Measurements from ENCODE around the gene POLDIP3. TPM values are rescaled to one million over a fixed set of nuclear protein-coding genes. Genes with fewer than 3 reads are reported as not detected.

Gene POLDIP3
- total and polyA plus RNA-seq, 2 donors (not counting 3 experiments of a cell fraction or from before 2014, with no cell fraction given), result 29.3 to 60.4 TPM

DNA sequence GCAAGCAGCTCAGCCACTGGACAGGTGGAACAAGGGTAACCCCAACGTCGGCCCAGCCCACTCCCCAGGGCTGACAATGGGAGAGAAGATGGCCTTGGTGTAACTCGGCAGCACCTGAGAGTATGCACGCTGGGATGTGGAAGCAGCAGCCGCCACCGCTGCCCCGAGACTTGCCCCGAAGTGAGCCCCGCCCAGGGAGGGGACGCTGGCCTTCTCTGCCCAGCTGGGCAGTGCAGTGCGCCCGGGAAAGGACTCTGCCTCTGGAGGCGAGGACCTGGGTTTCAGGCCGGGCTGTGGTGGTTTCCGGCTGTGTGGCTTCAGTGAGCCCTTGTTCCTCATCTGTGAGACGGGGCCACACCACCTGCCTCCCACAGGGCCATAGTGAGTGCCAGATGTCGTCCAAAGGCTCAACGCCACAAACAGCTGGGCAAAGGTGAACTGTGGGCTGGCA is 8.6 kb upstream of the POLDIP3 start:
- no peak overlapping the region for H3K4me3 ChIP-seq (replicated peaks in 1 of 3; ENCODE audit: insufficient read depth in 1 of 3, low read depth in 1 of 3, low read length in 3 of 3)
- no peaks in the 10 kb centered on the region for H3K9me3 ChIP-seq (replicated peaks; ENCODE audit: control insufficient read depth, insufficient read depth, low read length)
- H3K79me2 ChIP-seq (ENCODE audit: control insufficient read depth, insufficient read depth, low read length), result no peaks in the 10 kb centered on the region
- intact Hi-C loops (cut with micrococcal nuclease), result no loop called here
- BruUV-seq (replicated peaks), result no TSS peak
- FAIRE-seq (no peak), DNase-seq (ENCODE audit: low read depth, low spot score) (no peak)
- H3K27me3 ChIP-seq (ENCODE audit: control insufficient read depth in 2 of 2, insufficient read depth in 2 of 2, low read length in 2 of 2), result no peaks in the 10 kb centered on the region
- POLR2A ChIA-PET, result no interaction called here
- peaks cover 8 to 36% of the 10 kb centered on the region in 2 experiments for H3K36me3 ChIP-seq (ENCODE audit: control insufficient read depth in 2 of 2, extremely low read depth in 1 of 2, insufficient read depth in 2 of 2, low read length in 2 of 2)
- no peak overlapping the region for H2AFZ ChIP-seq (ENCODE audit: low read depth, low read length)
- CTCF ChIA-PET, result interaction anchor here (3.0 to 4.2 kb wide), 2 partner anchors 196 to 467 kb away, joined by 17 to 19 read pairs; no protein-coding TSS in a partner anchor
- TF ChIP-seq CTCF (IDR thresholded peaks at IDR 0.05; ENCODE audit: extremely low read depth in 1 of 2, insufficient read depth in 1 of 2, low read depth in 1 of 2, low read length in 2 of 2), result no peak
- TF ChIP-seq MYC (IDR thresholded peaks at IDR 0.05; ENCODE audit: low read depth, low read length), result no peak
- TF ChIP-seq EZH2 (IDR thresholded peaks at IDR 0.05; ENCODE audit: borderline replicate concordance, low read depth, low read length, severe bottlenecking), result no peak
- TF ChIP-seq POLR2A (IDR thresholded peaks at IDR 0.05; ENCODE audit: low read depth, low read length), result no peak
- no peak for TF ChIP-seq GATA2 (IDR thresholded peaks at IDR 0.05; ENCODE audit: insufficient read depth, insufficient read length, low read depth, low read length)
- no peak for TF ChIP-seq FOS (IDR thresholded peaks at IDR 0.05; ENCODE audit: borderline replicate concordance, insufficient read depth, low read length)
- no peak for TF ChIP-seq POLR2AphosphoS5 (IDR thresholded peaks at IDR 0.05; ENCODE audit: insufficient read depth, low read depth, low read length)
- no peak for TF ChIP-seq JUN (IDR thresholded peaks at IDR 0.05; ENCODE audit: borderline replicate concordance, insufficient read depth, insufficient read length, low read depth)
- no peaks in the 10 kb centered on the region for H3K9me1 ChIP-seq (replicated peaks; ENCODE audit: control insufficient read depth, extremely low read depth, insufficient read depth, low read length)
- H3K4me1 ChIP-seq (ENCODE audit: control insufficient read depth, extremely low read depth, insufficient read depth, low read length), result no peaks in the 10 kb centered on the region
- dilution Hi-C loops (cut with MboI; ENCODE audit: extremely low pct_ligation_motif_present, low sequenced_read_pairs), result no loop called here
- H3K4me2 ChIP-seq (ENCODE audit: insufficient read depth, low read length), result no peak overlapping the region
- no peak overlapping the region for H3K9ac ChIP-seq (replicated peaks; ENCODE audit: extremely low read depth, insufficient read depth, low read length)
- H3K27ac ChIP-seq (ENCODE audit: insufficient read depth, low read depth, low read length), result no peak overlapping the region
- H4K20me1 ChIP-seq (replicated peaks; ENCODE audit: control insufficient read depth, extremely low read depth, insufficient read depth, low read length), result no peaks in the 10 kb centered on the region
